Measurements from ENCODE around the gene TSBP1.
"Not testable (repeated sequence)": the region's sequence is repeated elsewhere in the genome, so short reads cannot be mapped to it uniquely, and the experiment has no call there.

Gene TSBP1

DNA sequence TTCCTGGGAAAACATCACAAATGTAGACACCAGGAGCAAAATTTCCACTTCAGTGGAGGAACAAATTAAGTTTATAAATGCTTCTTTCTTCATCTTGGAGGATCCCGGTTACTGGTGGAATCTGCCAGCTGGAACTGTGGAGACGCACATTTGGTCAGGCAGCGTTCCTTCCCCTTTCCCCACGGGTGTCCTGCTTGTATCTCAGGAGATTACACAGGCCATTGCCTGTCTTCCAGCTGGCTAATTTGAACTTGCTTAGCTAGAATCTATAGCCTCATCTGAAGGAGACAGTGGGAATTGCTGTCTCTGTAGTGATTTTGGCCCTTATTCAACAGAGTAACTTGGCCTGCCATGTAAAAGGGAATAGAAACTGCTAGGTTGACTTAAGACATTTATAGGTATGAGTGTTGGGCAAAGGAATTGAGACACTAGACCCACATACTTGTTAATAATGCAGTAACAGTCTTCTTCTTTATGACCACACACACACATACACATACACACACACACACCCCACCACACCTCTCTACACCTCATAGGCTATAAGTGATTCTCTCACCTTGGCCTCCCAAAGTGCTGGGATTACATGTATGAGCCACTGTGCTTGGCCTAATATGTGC, 34.4 kb downstream of the TSBP1 start:
- H3K36me3 Mint-ChIP-seq: no peaks in the 10 kb centered on the region
- H3K27me3 Mint-ChIP-seq: peaks cover 6% of the 10 kb centered on the region

DNA sequence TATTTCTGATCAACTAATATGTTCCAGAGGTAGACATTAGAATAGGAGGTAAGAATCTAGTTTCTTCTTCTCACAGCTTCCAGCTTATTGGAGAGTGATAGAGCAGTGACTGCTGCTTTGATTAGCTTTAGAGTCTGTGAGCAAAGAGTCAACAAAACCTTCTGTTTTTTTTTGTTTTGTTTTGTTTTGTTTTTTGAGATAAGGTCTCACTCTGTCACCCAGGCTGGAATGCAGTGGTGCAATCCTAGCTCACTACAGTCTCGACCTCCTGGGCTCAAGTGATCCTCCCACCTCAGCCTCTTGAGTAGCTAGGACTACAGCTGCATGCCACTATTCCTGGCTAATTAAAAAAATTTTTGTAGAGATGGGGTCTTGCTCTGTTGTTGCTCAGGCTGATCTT, 39.3 kb downstream of the TSBP1 start:
- Mint-ChIP-seq H3K27ac (no peak overlapping the region), H3K9me3 (ENCODE audit: low read depth) (no peaks in the 10 kb centered on the region), H3K27me3 (peaks cover 4% of the 10 kb centered on the region), H3K4me3 (no peak overlapping the region), H3K4me1 (ENCODE audit: low read depth) (no peaks in the 10 kb centered on the region), H3K36me3 (no peaks in the 10 kb centered on the region)

More for the DNA sequence above, 34.4 kb downstream of the TSBP1 start:
- H3K4me1 Mint-ChIP-seq (ENCODE audit: low read depth): no peaks in the 10 kb centered on the region
- H3K27ac Mint-ChIP-seq: no peak overlapping the region
- H3K4me3 Mint-ChIP-seq: no peak overlapping the region
- no peaks in the 10 kb centered on the region for H3K9me3 Mint-ChIP-seq (ENCODE audit: low read depth)

DNA sequence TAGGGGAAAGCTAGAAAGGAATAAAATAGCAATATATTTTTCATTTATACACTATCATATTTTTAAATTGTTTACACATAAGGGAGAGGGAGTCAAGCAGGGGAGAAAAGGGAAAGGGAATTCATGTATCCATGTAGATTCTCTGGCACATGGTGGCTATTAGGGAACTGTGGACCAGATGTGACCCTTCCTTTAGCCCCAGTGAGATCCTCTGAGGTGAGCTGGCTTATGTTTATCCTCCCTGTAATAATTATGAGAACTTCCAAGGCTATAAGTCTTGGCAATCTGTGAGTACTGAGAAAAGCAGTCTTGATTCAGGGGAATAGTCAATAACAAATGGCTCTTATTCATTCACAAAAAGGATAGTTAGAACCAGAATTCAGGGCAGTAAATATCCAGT, 42.6 kb downstream of the TSBP1 start:
- H3K4me3 Mint-ChIP-seq: no peak overlapping the region

DNA sequence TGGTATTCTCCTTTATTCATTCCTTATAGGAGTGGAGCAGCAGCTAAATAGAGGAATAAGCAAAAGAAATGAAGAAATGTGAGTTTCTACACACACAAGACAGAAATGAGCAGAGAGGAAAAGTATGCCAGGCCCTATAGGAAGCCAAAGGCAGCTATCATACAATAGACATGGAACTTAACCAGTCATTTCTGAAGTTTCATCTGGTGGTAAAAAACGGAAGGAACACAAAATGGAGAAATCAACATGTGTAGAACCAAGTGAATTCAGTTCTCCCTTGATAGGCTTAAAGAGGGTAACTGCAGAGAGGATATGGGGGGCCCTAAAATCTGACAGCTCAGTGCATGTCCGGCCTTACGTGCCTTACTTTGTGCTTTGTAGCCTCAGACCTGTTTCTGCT, 44.6 kb downstream of the TSBP1 start:
- Mint-ChIP-seq H3K27ac (no peak overlapping the region), H3K36me3 (no peaks in the 10 kb centered on the region), H3K4me3 (no peak overlapping the region), H3K9me3 (ENCODE audit: low read depth) (no peaks in the 10 kb centered on the region), H3K4me1 (ENCODE audit: low read depth) (no peaks in the 10 kb centered on the region), H3K27me3 (peaks cover 6% of the 10 kb centered on the region)

More for the DNA sequence above, 42.6 kb downstream of the TSBP1 start:
- H3K36me3 Mint-ChIP-seq: no peaks in the 10 kb centered on the region
- no peaks in the 10 kb centered on the region for H3K4me1 Mint-ChIP-seq (ENCODE audit: low read depth)
- no peaks in the 10 kb centered on the region for H3K9me3 Mint-ChIP-seq (ENCODE audit: low read depth)
- no peak overlapping the region for H3K27ac Mint-ChIP-seq
- H3K27me3 Mint-ChIP-seq: peaks cover 7% of the 10 kb centered on the region

DNA sequence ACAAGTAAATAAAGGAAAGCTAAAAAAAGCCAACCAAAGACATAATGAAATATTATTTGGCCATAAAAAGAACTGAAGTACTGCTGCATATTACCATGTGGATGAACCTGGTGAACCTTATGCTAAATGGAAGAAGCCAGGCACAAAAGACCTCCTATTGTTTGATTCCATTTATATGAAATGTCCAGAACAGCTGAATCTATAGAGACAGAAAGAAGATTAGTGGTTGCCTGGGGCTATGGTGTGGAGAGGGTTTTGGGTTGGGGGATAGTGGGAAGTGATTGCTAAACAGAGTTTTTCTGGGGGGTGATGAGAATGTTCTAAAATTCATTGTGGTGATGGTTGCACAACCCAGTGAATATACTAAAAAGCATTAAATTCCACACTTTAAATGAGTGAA, 53.2 kb downstream of the TSBP1 start:
- Mint-ChIP-seq H3K27me3 (peaks cover 5% of the 10 kb centered on the region), H3K4me3 (no peak overlapping the region)

DNA sequence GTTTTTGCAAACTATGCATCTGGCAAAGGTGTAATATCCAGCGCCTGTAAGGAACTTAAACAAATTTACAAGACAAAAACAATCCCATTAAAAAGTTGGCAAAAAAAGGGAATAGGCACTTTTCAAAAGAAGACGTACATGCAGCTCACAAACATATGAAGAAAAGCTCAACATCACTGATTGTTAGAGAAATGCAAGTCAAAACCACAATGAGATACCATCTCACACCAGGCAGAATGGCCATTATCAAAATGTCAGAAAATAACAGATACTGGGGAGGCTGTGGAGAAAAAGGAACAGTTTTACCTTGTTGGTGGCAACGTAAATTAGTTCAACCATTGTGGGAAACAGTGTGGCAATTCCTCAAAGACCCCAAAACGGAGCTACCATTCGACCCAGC, 54.2 kb downstream of the TSBP1 start:
- Mint-ChIP-seq H3K4me1 (ENCODE audit: low read depth) (no peaks in the 10 kb centered on the region), H3K27me3 (peaks cover 5% of the 10 kb centered on the region), H3K27ac (no peak overlapping the region), H3K4me3 (no peak overlapping the region), H3K9me3 (ENCODE audit: low read depth) (no peaks in the 10 kb centered on the region), H3K36me3 (no peaks in the 10 kb centered on the region)

More for the DNA sequence above, 53.2 kb downstream of the TSBP1 start:
- Mint-ChIP-seq H3K36me3 (no peaks in the 10 kb centered on the region), H3K4me1 (ENCODE audit: low read depth) (no peaks in the 10 kb centered on the region), H3K9me3 (ENCODE audit: low read depth) (no peaks in the 10 kb centered on the region), H3K27ac (no peak overlapping the region)

DNA sequence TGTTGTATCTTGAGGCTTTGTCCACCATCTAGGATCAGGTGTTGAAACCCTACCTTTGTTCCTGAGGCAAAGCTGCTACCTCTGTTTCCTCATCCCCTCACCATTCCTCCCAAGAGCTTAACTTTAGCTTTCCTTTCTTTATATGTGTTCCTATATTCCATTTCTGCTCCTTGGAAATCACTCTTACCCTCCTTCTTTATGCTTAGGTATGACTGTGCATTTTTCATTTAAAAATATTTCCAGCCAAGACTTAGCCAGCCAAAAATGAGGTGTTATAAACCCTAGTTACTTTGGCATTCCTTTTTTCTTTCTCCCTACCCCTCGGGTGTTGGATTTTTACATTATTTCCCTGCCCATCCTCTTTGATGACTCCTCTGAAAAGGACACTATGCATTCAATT, 57.7 kb downstream of the TSBP1 start:
- Mint-ChIP-seq H3K27me3 (peaks cover 6% of the 10 kb centered on the region), H3K27ac (no peak overlapping the region), H3K4me1 (ENCODE audit: low read depth) (no peaks in the 10 kb centered on the region), H3K36me3 (no peaks in the 10 kb centered on the region), H3K9me3 (ENCODE audit: low read depth) (no peaks in the 10 kb centered on the region), H3K4me3 (no peak overlapping the region)

DNA sequence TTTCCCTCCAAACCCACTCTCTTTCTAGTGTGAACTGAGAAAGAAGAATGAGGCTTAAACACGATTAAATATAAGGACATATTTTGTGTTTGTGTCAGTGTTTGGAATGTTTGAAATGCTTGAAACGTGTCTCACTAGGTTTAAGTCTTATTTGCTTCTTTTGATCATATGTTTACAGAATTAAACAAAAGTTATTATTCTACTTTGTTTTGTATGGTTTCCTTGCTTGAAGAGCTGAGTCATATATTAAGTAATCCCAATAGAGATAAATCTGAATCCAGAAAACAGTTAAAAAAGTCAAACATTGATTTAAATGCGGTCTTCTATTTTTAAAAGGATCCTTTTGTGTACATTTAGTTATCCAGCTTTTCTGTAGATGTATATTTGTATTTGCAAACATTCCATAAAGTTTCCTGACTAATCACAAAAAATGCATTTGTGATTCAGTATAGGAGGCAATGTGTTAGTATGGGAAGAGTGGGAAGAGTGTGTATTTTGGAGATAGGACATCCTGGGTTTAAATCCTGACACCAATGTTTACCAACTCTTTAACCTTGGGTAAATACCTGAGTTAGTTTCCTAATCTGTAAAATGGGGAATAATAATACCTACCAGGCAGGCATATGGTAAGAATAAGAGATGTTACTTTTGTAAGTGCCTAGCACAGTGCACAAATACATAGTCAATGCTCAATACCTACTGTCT, 72.9 kb downstream of the TSBP1 start:
- Mint-ChIP-seq H3K4me1 (ENCODE audit: low read depth) (peaks cover 4% of the 10 kb centered on the region), H3K4me3 (no peak overlapping the region)

DNA sequence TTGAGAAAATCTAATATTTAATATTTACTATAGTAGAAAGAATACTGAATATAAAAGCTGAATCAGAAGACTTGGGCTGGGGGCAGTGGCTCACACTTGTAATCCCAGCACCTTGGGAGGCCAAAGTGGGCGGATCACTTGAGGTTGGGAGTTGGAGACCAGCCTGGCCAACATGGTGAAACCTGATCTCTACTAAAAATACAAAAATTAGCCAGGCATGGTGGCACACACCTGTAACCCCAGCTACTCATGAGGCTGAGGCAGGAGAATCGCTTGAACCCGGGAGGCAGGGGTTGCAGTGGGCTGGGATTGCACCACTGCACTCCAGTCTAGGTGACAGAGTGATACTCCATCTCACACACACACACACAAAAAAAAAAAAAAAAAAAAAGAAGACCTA, 76.7 kb downstream of the TSBP1 start:
- H3K27ac Mint-ChIP-seq; H3K9me3 Mint-ChIP-seq (ENCODE audit: low read depth); H3K4me1 Mint-ChIP-seq (ENCODE audit: low read depth); H3K36me3 Mint-ChIP-seq; H3K4me3 Mint-ChIP-seq: not testable (repeated sequence)
- peaks cover 25% of the 10 kb centered on the region for H3K27me3 Mint-ChIP-seq

More for the DNA sequence above, 72.9 kb downstream of the TSBP1 start:
- no peaks in the 10 kb centered on the region for H3K9me3 Mint-ChIP-seq (ENCODE audit: low read depth)
- H3K27ac Mint-ChIP-seq: no peak overlapping the region
- H3K36me3 Mint-ChIP-seq: peaks cover 2% of the 10 kb centered on the region
- peaks cover 10% of the 10 kb centered on the region for H3K27me3 Mint-ChIP-seq

DNA sequence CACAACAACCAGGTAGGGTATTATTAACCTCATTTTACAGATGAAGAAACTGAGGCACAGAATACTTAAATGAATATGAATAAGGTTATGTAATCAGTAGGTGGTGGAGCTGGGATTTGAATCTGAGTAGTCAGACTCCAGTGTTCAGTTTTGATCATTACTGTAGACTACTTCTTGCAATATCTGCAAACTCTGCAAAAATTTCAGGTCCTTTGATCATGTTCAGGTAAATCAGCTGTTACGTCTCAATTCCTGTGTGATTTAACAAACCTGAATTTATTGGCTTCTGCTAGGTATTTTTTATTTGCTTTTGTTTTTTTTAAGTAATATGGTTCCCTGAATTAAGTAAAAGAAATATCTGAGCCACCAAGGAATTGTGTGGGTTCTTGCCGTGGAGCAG, 77.1 kb downstream of the TSBP1 start:
- Mint-ChIP-seq H3K27me3 (peaks cover 25% of the 10 kb centered on the region), H3K36me3 (peaks cover 2% of the 10 kb centered on the region), H3K4me1 (ENCODE audit: low read depth) (no peaks in the 10 kb centered on the region), H3K27ac (no peak overlapping the region), H3K4me3 (no peak overlapping the region), H3K9me3 (ENCODE audit: low read depth) (no peaks in the 10 kb centered on the region)

DNA sequence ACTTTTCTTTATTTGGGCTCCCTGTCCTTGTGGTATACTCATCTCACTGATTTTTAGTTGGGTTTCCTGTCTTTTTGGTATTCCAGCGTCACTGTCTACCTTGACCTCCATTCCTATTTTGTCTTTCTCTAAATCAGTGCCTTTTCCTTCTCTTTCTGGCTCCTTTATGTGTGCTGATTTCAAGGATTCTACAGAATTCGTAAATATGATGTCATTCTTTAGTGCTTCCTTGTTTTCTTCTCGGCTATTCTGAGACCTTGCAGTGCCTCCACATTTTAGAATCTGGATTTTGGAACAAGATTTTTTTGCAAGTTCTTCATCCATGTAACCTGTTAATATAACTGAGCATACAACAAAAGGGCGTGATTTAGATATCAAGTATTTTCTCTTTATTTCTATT, 78.0 kb downstream of the TSBP1 start:
- Mint-ChIP-seq H3K27me3 (peaks cover 25% of the 10 kb centered on the region), H3K9me3 (ENCODE audit: low read depth) (no peaks in the 10 kb centered on the region), H3K4me1 (ENCODE audit: low read depth) (no peaks in the 10 kb centered on the region), H3K27ac (no peak overlapping the region), H3K36me3 (peaks cover 2% of the 10 kb centered on the region), H3K4me3 (no peak overlapping the region)

DNA sequence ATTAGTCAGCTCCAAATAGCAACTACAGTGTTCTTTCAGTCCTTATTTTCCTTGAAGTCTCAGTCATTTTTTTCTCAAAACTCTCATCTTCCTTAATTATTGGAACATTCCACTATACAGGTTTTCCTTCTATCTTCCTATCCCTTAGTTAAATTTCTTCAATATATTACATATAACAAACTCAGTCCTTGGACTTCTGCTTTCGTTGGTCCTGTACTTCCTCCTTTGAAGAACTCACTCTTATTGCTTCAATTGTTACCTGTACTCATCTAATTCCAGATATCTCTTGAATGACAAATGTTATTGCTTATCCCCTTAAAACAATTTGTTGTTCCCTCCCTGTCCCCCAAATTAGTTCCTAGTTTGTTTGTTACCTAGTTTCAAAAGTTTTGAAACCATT, 80.2 kb downstream of the TSBP1 start:
- no peak overlapping the region for H3K27ac Mint-ChIP-seq
- no peaks in the 10 kb centered on the region for H3K4me1 Mint-ChIP-seq (ENCODE audit: low read depth)
- H3K9me3 Mint-ChIP-seq (ENCODE audit: low read depth): no peaks in the 10 kb centered on the region
- H3K36me3 Mint-ChIP-seq: peaks cover 2% of the 10 kb centered on the region
- peaks cover 26% of the 10 kb centered on the region for H3K27me3 Mint-ChIP-seq
- H3K4me3 Mint-ChIP-seq: no peak overlapping the region

DNA sequence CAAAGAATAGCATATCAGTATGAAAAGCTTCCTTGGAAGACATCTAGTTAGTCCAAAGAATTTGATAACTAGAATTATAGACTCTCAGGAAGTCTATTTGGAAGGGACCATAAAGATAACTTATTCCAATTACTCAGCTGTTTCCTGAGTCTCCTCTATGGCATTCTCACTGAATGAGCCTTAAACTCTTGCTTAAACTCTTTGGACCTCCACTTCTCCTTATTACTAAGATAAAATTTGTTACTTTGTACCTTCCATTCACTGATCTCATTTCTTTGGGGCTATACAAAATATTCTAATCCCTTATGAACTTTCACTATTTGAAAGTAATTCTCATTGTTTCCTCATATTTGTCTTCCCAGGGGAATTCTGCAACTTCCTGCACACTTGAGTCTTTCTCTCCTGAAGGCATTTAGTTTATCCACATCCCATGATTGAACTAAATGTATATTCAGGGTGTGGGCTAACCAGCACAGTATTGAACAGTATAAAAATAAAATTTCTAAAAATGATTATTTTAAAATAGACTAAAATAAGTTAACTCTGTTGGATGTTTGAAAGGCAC, 80.7 kb downstream of the TSBP1 start:
- Mint-ChIP-seq H3K9me3 (ENCODE audit: low read depth) (no peaks in the 10 kb centered on the region), H3K4me1 (ENCODE audit: low read depth) (no peaks in the 10 kb centered on the region), H3K27ac (no peak overlapping the region), H3K36me3 (peaks cover 2% of the 10 kb centered on the region), H3K27me3 (peaks cover 23% of the 10 kb centered on the region), H3K4me3 (no peak overlapping the region)

DNA sequence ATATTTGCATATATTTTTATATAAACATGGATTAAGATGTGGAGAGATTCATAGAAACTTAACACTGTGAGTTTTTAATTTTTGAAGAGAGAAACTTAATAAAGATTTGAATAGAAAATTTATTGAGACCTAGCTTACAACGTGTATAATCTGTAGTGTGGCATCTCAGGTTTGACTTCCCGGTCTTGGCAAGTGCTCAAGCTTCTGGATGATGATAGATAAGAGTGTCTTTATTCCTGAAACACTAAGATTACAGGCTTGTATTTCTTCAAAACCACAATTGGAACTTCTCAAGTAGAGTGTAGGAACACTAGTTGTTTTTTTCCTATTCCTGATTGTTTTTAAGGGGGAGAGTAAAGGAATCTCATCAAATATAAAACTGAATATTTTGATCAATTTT, 83.3 kb downstream of the TSBP1 start:
- H3K4me3 Mint-ChIP-seq: no peak overlapping the region
- H3K9me3 Mint-ChIP-seq (ENCODE audit: low read depth): no peaks in the 10 kb centered on the region
- no peaks in the 10 kb centered on the region for H3K36me3 Mint-ChIP-seq
- no peak overlapping the region for H3K27ac Mint-ChIP-seq
- H3K4me1 Mint-ChIP-seq (ENCODE audit: low read depth): no peaks in the 10 kb centered on the region
- H3K27me3 Mint-ChIP-seq: peaks cover 14% of the 10 kb centered on the region

DNA sequence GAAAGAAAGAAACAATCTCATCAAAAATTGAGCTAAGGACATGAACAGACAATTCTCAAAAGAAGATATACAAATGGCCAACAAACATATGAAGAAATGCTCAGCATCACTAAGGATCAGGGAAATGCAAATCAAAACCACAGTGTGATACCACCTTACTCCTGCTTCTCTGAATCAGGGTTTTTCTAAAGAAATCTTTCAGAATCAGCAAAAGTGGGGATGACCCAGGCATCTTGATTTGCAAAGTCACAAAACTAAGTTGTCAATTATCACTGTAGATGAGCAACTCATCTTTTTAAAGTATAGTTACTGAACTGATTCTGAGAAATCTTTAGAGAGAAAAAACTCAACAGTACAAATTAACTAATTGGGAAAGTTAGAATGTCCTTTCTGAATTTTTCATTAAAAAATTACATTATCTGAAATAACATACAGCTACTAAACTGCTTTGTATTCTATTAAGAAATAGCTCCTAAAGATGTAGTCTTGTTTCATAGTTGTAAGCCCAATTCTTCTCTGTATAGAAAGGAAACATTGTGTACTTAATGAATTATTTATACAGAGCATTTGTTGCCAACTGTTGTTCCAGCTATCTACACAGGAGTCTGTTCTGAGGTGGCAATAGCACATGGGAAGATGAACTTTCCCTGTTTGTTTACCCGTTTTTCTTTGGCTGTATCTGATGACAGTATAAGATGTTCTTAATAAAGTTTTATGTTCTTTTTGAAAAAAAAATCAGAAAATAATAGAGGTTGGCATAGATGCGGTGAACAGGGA, 97.7 kb downstream of the TSBP1 start:
- not testable (repeated sequence) for H3K36me3 Mint-ChIP-seq; H3K27ac Mint-ChIP-seq; H3K4me3 Mint-ChIP-seq; H3K9me3 Mint-ChIP-seq (ENCODE audit: low read depth); H3K27me3 Mint-ChIP-seq
- peaks cover 20% of the 10 kb centered on the region for H3K4me1 Mint-ChIP-seq (ENCODE audit: low read depth)

All from activated naive CD8-positive, alpha-beta T cell (primary cell).